Measurements from ENCODE around the gene ARID1A.
"Not testable (repeated sequence)": the region's sequence is repeated elsewhere in the genome, so short reads cannot be mapped to it uniquely, and the experiment has no call there.

ARID1A gene

GRCh38 chr1:26697978-26698849, 2.4 kb downstream of the ARID1A start:
- DNase-seq (ENCODE audit: low read depth) = no peak

GRCh38 chr1:26700711-26701110, 4.9 kb downstream of the ARID1A start:
- no peak for DNase-seq (ENCODE audit: low read depth)

GRCh38 chr1:26701266-26701994, 5.6 kb downstream of the ARID1A start:
- no peak for DNase-seq (ENCODE audit: low read depth)

GRCh38 chr1:26701995-26702679, 6.3 kb downstream of the ARID1A start:
- DNase-seq (ENCODE audit: low read depth) = no peak

GRCh38 chr1:26702680-26703038, 6.8 kb downstream of the ARID1A start:
- DNase-seq (ENCODE audit: low read depth) = no peak

GRCh38 chr1:26703478-26703877, 7.7 kb downstream of the ARID1A start:
- no peak for DNase-seq (ENCODE audit: low read depth)

- DNase-seq (ENCODE audit: low read depth) = no peak
Observed at GRCh38 chr1:26704629-26705028, 8.8 kb downstream of the ARID1A start.

GRCh38 chr1:26705227-26705626, 9.4 kb downstream of the ARID1A start:
- DNase-seq (ENCODE audit: low read depth) = not testable (repeated sequence)

GRCh38 chr1:26705788-26706311, 10.0 kb downstream of the ARID1A start:
- no peak for DNase-seq (ENCODE audit: low read depth)

GRCh38 chr1:26706315-26706714, 10.5 kb downstream of the ARID1A start:
- DNase-seq (ENCODE audit: low read depth) = no peak

- no peak for DNase-seq (ENCODE audit: low read depth)
Observed at GRCh38 chr1:26710811-26711210, 15.0 kb downstream of the ARID1A start.

- no peak for DNase-seq (ENCODE audit: low read depth)
Observed at GRCh38 chr1:26711777-26712176, 16.0 kb downstream of the ARID1A start.

GRCh38 chr1:26717017-26717491, 21.2 kb downstream of the ARID1A start:
- no peak for DNase-seq (ENCODE audit: low read depth)

GRCh38 chr1:26719205-26719604, 23.4 kb downstream of the ARID1A start:
- no peak for DNase-seq (ENCODE audit: low read depth)

GRCh38 chr1:26721669-26722355, 26.0 kb downstream of the ARID1A start:
- no peak for DNase-seq (ENCODE audit: low read depth)

GRCh38 chr1:26723013-26723991, 27.5 kb downstream of the ARID1A start:
- DNase-seq (ENCODE audit: low read depth) = peak; percentile 11

GRCh38 chr1:26724118-26724517, 28.3 kb downstream of the ARID1A start:
- no peak for DNase-seq (ENCODE audit: low read depth)

- no peak for DNase-seq (ENCODE audit: low read depth)
Observed at GRCh38 chr1:26724926-26725325, 29.1 kb downstream of the ARID1A start.

GRCh38 chr1:26725904-26726303, 30.1 kb downstream of the ARID1A start:
- not testable (repeated sequence) for DNase-seq (ENCODE audit: low read depth)

GRCh38 chr1:26726784-26727183, 31.0 kb downstream of the ARID1A start:
- no peak for DNase-seq (ENCODE audit: low read depth)

GRCh38 chr1:26727476-26727875, 31.7 kb downstream of the ARID1A start:
- DNase-seq (ENCODE audit: low read depth) = no peak
